Tibial nerve (tissue), 4 donors: Measurements from ENCODE around the gene CMTM5. TPM values are rescaled to one million over a fixed set of nuclear protein-coding genes. Genes with fewer than 3 reads are reported as not detected.

Experiments
- DNase-seq, 2 donors: peaks; one replicate each; pipeline ENCODE4 v3.0.0-alpha.2; 2019; ENCODE audit warnings: low spot score in 2 of 2
- H3K27ac ChIP-seq, 4 donors: fragments of 200-600 bp; sonication (generic) in 3 of 4; one replicate each; pipeline ENCODE4 v1.5.1; 2017 to 2019; ENCODE audit warnings: mild to moderate bottlenecking in 1 of 4
- H3K27me3 ChIP-seq, 2 donors: fragments of 200-600 bp; sonication (generic) in 1 of 2; one replicate each; pipeline versions ENCODE4 v1.5.1 to v1.6.0; 2017 to 2019
- H3K36me3 ChIP-seq, 3 donors: fragments of 200-600 bp; sonication (generic); one replicate each; pipeline ENCODE4 v1.5.1; 2018 to 2019
- H3K4me1 ChIP-seq, 4 donors: fragments of 200-600 bp; sonication (generic) in 3 of 4; one replicate each; pipeline ENCODE4 v1.5.1; 2017 to 2019
- H3K4me3 ChIP-seq, 4 donors: fragments of 200-600 bp; sonication (generic) in 3 of 4; one replicate each; pipeline ENCODE4 v1.5.1; 2017 to 2019; ENCODE audit warnings: mild to moderate bottlenecking in 1 of 4, moderate library complexity in 1 of 4
- H3K9me3 ChIP-seq, 4 donors: fragments of 200-600 bp; sonication (generic) in 3 of 4; one replicate each; pipeline ENCODE4 v1.5.1; 2017 to 2019
- CTCF ChIP-seq, 5 experiments: fragments of 200-600 bp in 3 of 5; fragments of 450-650 bp in 2 of 5; sonication (generic) in 3 of 5; IDR thresholded peaks; one replicate each; pipeline ENCODE4 v1.5.1; 2016 to 2019; ENCODE audit warnings: antibody characterized with exemption in 5 of 5, mild to moderate bottlenecking in 3 of 5, moderate library complexity in 2 of 5
- EP300 ChIP-seq, 2 donors: sonication (generic); formaldehyde crosslinking; IDR thresholded peaks; one replicate each; pipeline ENCODE4 v1.6.1; 2017; ENCODE audit warnings: antibody characterized with exemption in 2 of 2, mild to moderate bottlenecking in 1 of 2
- POLR2A ChIP-seq, 2 donors: fragments of 450-650 bp; IDR thresholded peaks; one replicate each; pipeline ENCODE4 v1.6.1; 2017; ENCODE audit warnings: antibody characterized with exemption in 2 of 2, mild to moderate bottlenecking in 2 of 2, moderate library complexity in 2 of 2
- WGBS, 2 donors: methylation state at CpG; one replicate each; pipeline ENCODE4 v1.1.5; 2018; 5-methylcytosine and 5-hydroxymethylcytosine counted together
- total RNA-seq, 4 donors: library from RNA; depleted of rRNA; stranded (reverse); fragments of >200 nt; gene quantifications; one replicate each; pipeline ENCODE4 v1.1.0, GENCODE V29; 2016

The CMTM5 gene
- total RNA-seq, 4 donors from 2014 or later = 10.8 to 31.5 (median 18.3) TPM

GRCh38 chr14:23358553-23359166, 18.2 kb upstream of the CMTM5 start:
- H3K27me3 ChIP-seq = no peaks in the 10 kb centered on the region
- H3K9me3 ChIP-seq = no peaks in the 10 kb centered on the region
- peaks cover 0 to 45% (median 0%) of the 10 kb centered on the region in 3 donors for H3K36me3 ChIP-seq
- no peak for TF ChIP-seq CTCF (IDR thresholded peaks at IDR 0.05)
- no peak for TF ChIP-seq EP300 (IDR thresholded peaks at IDR 0.05)
- no peak for TF ChIP-seq POLR2A (IDR thresholded peaks at IDR 0.05)
- WGBS, 2 donors = 78 to 80% methylated on average over 12 of the region's 12 CpGs
- peaks cover 0 to 56% (median 27%) of the 10 kb centered on the region in 4 donors for H3K4me1 ChIP-seq
- H3K27ac ChIP-seq = peak overlapping the region in 3 of 4 donors; percentile 67 to 98 (median 85)
- no peak for DNase-seq
- H3K4me3 ChIP-seq = no peak overlapping the region

GRCh38 chr14:23359167-23359626, 17.6 kb upstream of the CMTM5 start:
- Histone ChIP-seq H3K27ac (peak overlapping the region; percentile 54 to 98 (median 76)), H3K27me3 (no peaks in the 10 kb centered on the region), H3K36me3 (peaks cover 0 to 45% (median 0%) of the 10 kb centered on the region in 3 donors), H3K4me3 (no peak overlapping the region), H3K9me3 (no peaks in the 10 kb centered on the region), H3K4me1 (peaks cover 0 to 62% (median 32%) of the 10 kb centered on the region in 4 donors)
- TF ChIP-seq CTCF (IDR thresholded peaks at IDR 0.05) (no peak), EP300 (IDR thresholded peaks at IDR 0.05) (no peak)
- DNase-seq = no peak
- 55 to 63% methylated on average over 4 to 10 of the region's 11 CpGs for WGBS, 2 donors

- TF ChIP-seq CTCF (IDR thresholded peaks at IDR 0.05) (no peak), POLR2A (IDR thresholded peaks at IDR 0.05) (no peak), EP300 (IDR thresholded peaks at IDR 0.05) (no peak)
- no peak for DNase-seq
- H3K27ac ChIP-seq = peak overlapping the region; percentile 54 to 98 (median 76)
Observed at GRCh38 chr14:23359722-23360447, 17.0 kb upstream of the CMTM5 start.

GRCh38 chr14:23360496-23360895, 16.4 kb upstream of the CMTM5 start:
- Histone ChIP-seq H3K4me1 (peaks cover 0 to 73% (median 34%) of the 10 kb centered on the region in 4 donors), H3K27ac (peak overlapping the region; percentile 54 to 98 (median 76))

More at GRCh38 chr14:23359722-23360447, 17.0 kb upstream of the CMTM5 start:
- H3K36me3 ChIP-seq = peaks cover 0 to 45% (median 0%) of the 10 kb centered on the region in 3 donors
- 68 to 79% methylated on average over 18 to 20 of the region's 22 CpGs for WGBS, 2 donors
- H3K4me1 ChIP-seq = peaks cover 0 to 69% (median 34%) of the 10 kb centered on the region in 4 donors
- H3K4me3 ChIP-seq = no peak overlapping the region
- H3K9me3 ChIP-seq = no peaks in the 10 kb centered on the region
- H3K27me3 ChIP-seq = no peaks in the 10 kb centered on the region

More at GRCh38 chr14:23360496-23360895, 16.4 kb upstream of the CMTM5 start:
- no peak for DNase-seq
- Histone ChIP-seq H3K36me3 (peaks cover 0 to 45% (median 0%) of the 10 kb centered on the region in 3 donors), H3K27me3 (no peaks in the 10 kb centered on the region), H3K4me3 (no peak overlapping the region), H3K9me3 (no peaks in the 10 kb centered on the region)
- TF ChIP-seq CTCF (IDR thresholded peaks at IDR 0.05) (peak in 4 of 5 experiments; percentile 34 to 39 (median 35)), EP300 (IDR thresholded peaks at IDR 0.05) (no peak), POLR2A (IDR thresholded peaks at IDR 0.05) (no peak)
- WGBS, 2 donors = 38 to 43% methylated on average over 7 to 8 of the region's 11 CpGs
